Immature natural killer cell (primary cell): Measurements from ENCODE around the gene SETDB1. TPM values are rescaled to one million over a fixed set of nuclear protein-coding genes. Genes with fewer than 3 reads are reported as not detected.
A peak's percentile ranks its signal among the peaks of the same experiment; 100 is the strongest.

Source experiments
- DNase-seq, 3 donors: peaks; one replicate each; pipeline ENCODE4 v3.0.0; 2022; ENCODE audit warnings: mixed read lengths in 1 of 3
- H3K27ac Mint-ChIP-seq, 6 donors: one replicate each; pipeline ENCODE4 v1.8.0; 2020; ENCODE audit warnings: mixed read lengths in 6 of 6, mild to moderate bottlenecking in 5 of 6, inconsistent platforms in 4 of 6, moderate library complexity in 3 of 6
- H3K27me3 Mint-ChIP-seq, 3 donors: one replicate each; pipeline ENCODE4 v1.8.0; 2020 to 2021; ENCODE audit warnings: low read depth in 3 of 3, mild to moderate bottlenecking in 3 of 3, mixed read lengths in 3 of 3, moderate library complexity in 3 of 3, inconsistent platforms in 1 of 3
- H3K36me3 Mint-ChIP-seq, 3 donors: one replicate each; pipeline ENCODE4 v1.8.0; 2020; ENCODE audit warnings: mixed read lengths in 3 of 3, inconsistent platforms in 2 of 3, mild to moderate bottlenecking in 2 of 3
- H3K4me1 Mint-ChIP-seq, 2 donors: one replicate each; pipeline ENCODE4 v1.8.0; 2020; ENCODE audit warnings: inconsistent platforms in 2 of 2, mild to moderate bottlenecking in 2 of 2, mixed read lengths in 2 of 2, moderate library complexity in 1 of 2
- H3K4me3 Mint-ChIP-seq, 5 donors: one replicate each; pipeline ENCODE4 v1.8.0; 2020; ENCODE audit warnings: mild to moderate bottlenecking in 5 of 5, mixed read lengths in 5 of 5, inconsistent platforms in 3 of 5, moderate library complexity in 3 of 5
- H3K9me3 Mint-ChIP-seq, 6 donors: one replicate each; pipeline ENCODE4 v1.8.0; 2020; ENCODE audit warnings: mild to moderate bottlenecking in 6 of 6, mixed read lengths in 6 of 6, inconsistent platforms in 4 of 6, moderate library complexity in 3 of 6
- polyA plus RNA-seq, 3 donors: library from polyadenylated mRNA; unstranded; fragments of 300-500 nt; fragmentation: Illumina TruSeq; gene quantifications; one replicate each; pipeline ENCODE4 v1.2.3, GENCODE V29; 2021

SETDB1 gene
- polyA plus RNA-seq, 3 donors from 2014 or later = 11.7 to 20.9 (median 15.3) TPM

- Mint-ChIP-seq H3K27ac (peak overlapping the region; percentile 95 to 100 (median 98)), H3K4me3 (peak overlapping the region; percentile 94 to 96 (median 95))
- DNase-seq = no peak
These were observed 79.7 kb downstream of the SETDB1 start for GRCh38 chr1:151005729-151006319.

GRCh38 chr1:151006327-151007052 is 80.3 kb downstream of the SETDB1 start, which contains the start of gene MINDY1:
TSS of gene MINDY1 (minus strand) at chr1:151006902. CDS start at chr1:151002617, 4,285 bp downstream.
- peak within 1 kb of the TSS; percentile 95 to 100 (median 98) for H3K27ac Mint-ChIP-seq
- DNase-seq = peak; percentile 35 to 43 (median 39)
- peaks cover 68 to 76% of the 10 kb centered on the region in 2 donors for H3K4me1 Mint-ChIP-seq
- H3K4me3 Mint-ChIP-seq = peak within 1 kb of the TSS; percentile 94 to 96 (median 95)
- no peaks in the 10 kb centered on the region for H3K9me3 Mint-ChIP-seq
- H3K36me3 Mint-ChIP-seq = peaks cover 0 to 10% (median 4%) of the 10 kb centered on the region in 3 donors
- peaks cover 11 to 12% (median 12%) of the 10 kb centered on the region in 3 donors for H3K27me3 Mint-ChIP-seq

More at GRCh38 chr1:151005729-151006319, 79.7 kb downstream of the SETDB1 start:
- peaks cover 62 to 69% of the 10 kb centered on the region in 2 donors for H3K4me1 Mint-ChIP-seq
- peaks cover 0 to 6% (median 4%) of the 10 kb centered on the region in 3 donors for H3K36me3 Mint-ChIP-seq
- H3K27me3 Mint-ChIP-seq = peaks cover 11 to 12% (median 12%) of the 10 kb centered on the region in 3 donors
- H3K9me3 Mint-ChIP-seq = no peaks in the 10 kb centered on the region

GRCh38 chr1:151007853-151008243 is 81.7 kb downstream of the SETDB1 start:
- Mint-ChIP-seq H3K27me3 (peaks cover 11 to 14% (median 12%) of the 10 kb centered on the region in 3 donors), H3K9me3 (no peaks in the 10 kb centered on the region), H3K27ac (peak overlapping the region; percentile 95 to 100 (median 98)), H3K4me1 (peaks cover 70 to 84% of the 10 kb centered on the region in 2 donors), H3K36me3 (peaks cover 4 to 5% (median 4%) of the 10 kb centered on the region in 3 donors), H3K4me3 (peak overlapping the region; percentile 94 to 96 (median 95))
- no peak for DNase-seq

GRCh38 chr1:151008244-151009205 is 82.4 kb downstream of the SETDB1 start, which contains the start of gene PRUNE1:
TSS of gene PRUNE1 (plus strand) at chr1:151008449. CDS start at chr1:151008633, 184 bp downstream.
- H3K27me3 Mint-ChIP-seq = peaks cover 11 to 14% (median 12%) of the 10 kb centered on the region in 3 donors
- peaks cover 65 to 77% of the 10 kb centered on the region in 2 donors for H3K4me1 Mint-ChIP-seq
- H3K4me3 Mint-ChIP-seq = peak within 1 kb of the TSS; percentile 94 to 96 (median 95)
- H3K27ac Mint-ChIP-seq = peak within 1 kb of the TSS; percentile 95 to 100 (median 98)
- H3K9me3 Mint-ChIP-seq = no peaks in the 10 kb centered on the region
- peaks cover 4 to 7% (median 5%) of the 10 kb centered on the region in 3 donors for H3K36me3 Mint-ChIP-seq
- peak; percentile 95 to 96 (median 95) for DNase-seq

GRCh38 chr1:151009206-151009587 is 83.0 kb downstream of the SETDB1 start:
- no peaks in the 10 kb centered on the region for H3K9me3 Mint-ChIP-seq
- peaks cover 11 to 14% (median 12%) of the 10 kb centered on the region in 3 donors for H3K27me3 Mint-ChIP-seq
- H3K36me3 Mint-ChIP-seq = peaks cover 4 to 8% (median 5%) of the 10 kb centered on the region in 3 donors
- H3K4me3 Mint-ChIP-seq = peak overlapping the region; percentile 94 to 96 (median 95)
- peaks cover 64 to 76% of the 10 kb centered on the region in 2 donors for H3K4me1 Mint-ChIP-seq
- no peak for DNase-seq
- H3K27ac Mint-ChIP-seq = peak overlapping the region; percentile 95 to 100 (median 98)

GRCh38 chr1:151009674-151010345 is 83.6 kb downstream of the SETDB1 start:
- Mint-ChIP-seq H3K4me3 (peak overlapping the region; percentile 94 to 96 (median 95)), H3K36me3 (peaks cover 4 to 8% (median 5%) of the 10 kb centered on the region in 3 donors), H3K27ac (peak overlapping the region; percentile 95 to 100 (median 98)), H3K27me3 (peaks cover 12 to 14% (median 13%) of the 10 kb centered on the region in 3 donors), H3K4me1 (peaks cover 62 to 74% of the 10 kb centered on the region in 2 donors), H3K9me3 (no peaks in the 10 kb centered on the region)
- no peak for DNase-seq

- DNase-seq = no peak
- Mint-ChIP-seq H3K9me3 (no peaks in the 10 kb centered on the region), H3K4me1 (peaks cover 62 to 68% of the 10 kb centered on the region in 2 donors), H3K36me3 (peaks cover 4 to 8% (median 5%) of the 10 kb centered on the region in 3 donors), H3K27ac (peak overlapping the region in 3 of 6 donors; percentile 77 to 98 (median 95)), H3K4me3 (peak overlapping the region in 3 of 5 donors; percentile 33 to 95 (median 94)), H3K27me3 (peaks cover 12 to 14% (median 13%) of the 10 kb centered on the region in 3 donors)
These were observed 84.2 kb downstream of the SETDB1 start for GRCh38 chr1:151010346-151010726.

GRCh38 chr1:151011154-151011850 is 85.1 kb downstream of the SETDB1 start:
- H3K36me3 Mint-ChIP-seq = peaks cover 4 to 8% (median 5%) of the 10 kb centered on the region in 3 donors
- peaks cover 52 to 59% of the 10 kb centered on the region in 2 donors for H3K4me1 Mint-ChIP-seq
- H3K27me3 Mint-ChIP-seq = peaks cover 8 to 10% (median 10%) of the 10 kb centered on the region in 3 donors
- peak overlapping the region; percentile 39 to 87 (median 68) for H3K27ac Mint-ChIP-seq
- no peaks in the 10 kb centered on the region for H3K9me3 Mint-ChIP-seq
- H3K4me3 Mint-ChIP-seq = peak overlapping the region in 4 of 5 donors; percentile 10 to 53 (median 37)
- no peak for DNase-seq

- peaks cover 5 to 8% (median 5%) of the 10 kb centered on the region in 3 donors for H3K27me3 Mint-ChIP-seq
- peaks cover 4 to 8% (median 5%) of the 10 kb centered on the region in 3 donors for H3K36me3 Mint-ChIP-seq
- DNase-seq = no peak
- no peak overlapping the region for H3K4me3 Mint-ChIP-seq
- peaks cover 36 to 43% of the 10 kb centered on the region in 2 donors for H3K4me1 Mint-ChIP-seq
- peak overlapping the region in 2 of 6 donors; percentile 40 to 44 for H3K27ac Mint-ChIP-seq
- no peaks in the 10 kb centered on the region for H3K9me3 Mint-ChIP-seq
These were observed 86.7 kb downstream of the SETDB1 start for GRCh38 chr1:151012684-151013471.

GRCh38 chr1:151013518-151013917 is 87.4 kb downstream of the SETDB1 start:
- Mint-ChIP-seq H3K27me3 (peaks cover 0 to 4% (median 2%) of the 10 kb centered on the region in 3 donors), H3K27ac (no peak overlapping the region), H3K4me1 (peaks cover 30 to 37% of the 10 kb centered on the region in 2 donors), H3K4me3 (no peak overlapping the region), H3K36me3 (peaks cover 8 to 14% (median 9%) of the 10 kb centered on the region in 3 donors), H3K9me3 (no peaks in the 10 kb centered on the region)
- no peak for DNase-seq
